Neutrophil (primary cell): Measurements from ENCODE around the gene PUSL1.

Source experiments
- H3K27ac ChIP-seq: fragments of 200-600 bp; sonication (generic); 2 replicates; pipeline ENCODE4 v1.5.1; 2016; ENCODE audit warnings: mild to moderate bottlenecking, moderate library complexity
- H3K27me3 ChIP-seq: fragments of 200-600 bp; sonication (generic); 2 replicates; pipeline ENCODE4 v1.6.0; 2016; ENCODE audit warnings: mild to moderate bottlenecking
- H3K36me3 ChIP-seq: fragments of 200-600 bp; sonication (generic); 2 replicates; pipeline ENCODE4 v1.5.1; 2017
- H3K4me1 ChIP-seq, 2 experiments: fragments of 200-600 bp in 1 of 2; sonication (generic) in 1 of 2; 1 replicate in 1 of 2; 2 replicates in 1 of 2; pipeline versions ENCODE4 v1.5.1 to v1.6.1; 2013 to 2016; ENCODE audit warnings: low read depth in 1 of 2, low read length in 1 of 2, mild to moderate bottlenecking in 1 of 2, moderate library complexity in 1 of 2; ENCODE audit not compliant: control insufficient read depth in 1 of 2, insufficient read depth in 1 of 2
- H3K4me3 ChIP-seq, 2 experiments: fragments of 200-600 bp in 1 of 2; sonication (generic) in 1 of 2; 1 replicate in 1 of 2; 2 replicates in 1 of 2; pipeline ENCODE4 v1.5.1; 2013 to 2016; ENCODE audit warnings: low read depth in 1 of 2, low read length in 1 of 2, mild to moderate bottlenecking in 1 of 2, moderate library complexity in 1 of 2
- H3K9me3 ChIP-seq: fragments of 200-600 bp; sonication (generic); 2 replicates; pipeline ENCODE4 v1.5.1; 2016
- TF ChIP-seq, protein P1 (sequence below): fragments of 200-600 bp; sonication (generic); IDR thresholded peaks from 2 replicates; pipeline ENCODE4 v1.5.1; 2016; ENCODE audit warnings: antibody characterized with exemption

PUSL1 gene

DNA sequence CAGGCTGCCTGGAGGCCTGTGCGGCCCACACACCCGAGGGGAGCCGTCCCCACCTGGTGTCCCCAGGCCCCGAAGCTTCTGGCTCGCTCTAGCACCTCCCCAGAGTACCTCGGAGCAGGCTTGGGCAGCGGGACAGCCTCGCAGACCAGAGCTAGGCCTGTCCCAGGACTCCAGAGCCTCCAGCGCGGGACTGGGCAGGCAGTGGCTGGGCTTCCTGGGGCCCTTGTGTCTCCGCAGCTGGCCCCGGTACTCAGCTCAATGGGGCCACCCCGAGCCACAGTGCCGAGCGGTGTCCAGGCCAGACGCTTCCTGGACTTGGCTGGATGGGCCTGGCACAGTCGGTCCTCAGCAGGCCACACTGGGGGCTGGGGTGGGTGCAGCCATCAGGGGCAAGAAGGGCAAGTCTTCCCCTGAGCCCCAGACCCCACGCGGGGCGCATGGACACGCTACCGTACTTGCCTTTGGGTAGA lies 23.3 kb upstream of the PUSL1 start:
- TF ChIP-seq, protein P1, sequence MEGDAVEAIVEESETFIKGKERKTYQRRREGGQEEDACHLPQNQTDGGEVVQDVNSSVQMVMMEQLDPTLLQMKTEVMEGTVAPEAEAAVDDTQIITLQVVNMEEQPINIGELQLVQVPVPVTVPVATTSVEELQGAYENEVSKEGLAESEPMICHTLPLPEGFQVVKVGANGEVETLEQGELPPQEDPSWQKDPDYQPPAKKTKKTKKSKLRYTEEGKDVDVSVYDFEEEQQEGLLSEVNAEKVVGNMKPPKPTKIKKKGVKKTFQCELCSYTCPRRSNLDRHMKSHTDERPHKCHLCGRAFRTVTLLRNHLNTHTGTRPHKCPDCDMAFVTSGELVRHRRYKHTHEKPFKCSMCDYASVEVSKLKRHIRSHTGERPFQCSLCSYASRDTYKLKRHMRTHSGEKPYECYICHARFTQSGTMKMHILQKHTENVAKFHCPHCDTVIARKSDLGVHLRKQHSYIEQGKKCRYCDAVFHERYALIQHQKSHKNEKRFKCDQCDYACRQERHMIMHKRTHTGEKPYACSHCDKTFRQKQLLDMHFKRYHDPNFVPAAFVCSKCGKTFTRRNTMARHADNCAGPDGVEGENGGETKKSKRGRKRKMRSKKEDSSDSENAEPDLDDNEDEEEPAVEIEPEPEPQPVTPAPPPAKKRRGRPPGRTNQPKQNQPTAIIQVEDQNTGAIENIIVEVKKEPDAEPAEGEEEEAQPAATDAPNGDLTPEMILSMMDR = no peak
- Histone ChIP-seq H3K4me3 (no peak overlapping the region), H3K4me1 (no peaks in the 10 kb centered on the region), H3K9me3 (no peaks in the 10 kb centered on the region), H3K27me3 (peaks cover 4% of the 10 kb centered on the region), H3K27ac (no peak overlapping the region), H3K36me3 (no peaks in the 10 kb centered on the region)

DNA sequence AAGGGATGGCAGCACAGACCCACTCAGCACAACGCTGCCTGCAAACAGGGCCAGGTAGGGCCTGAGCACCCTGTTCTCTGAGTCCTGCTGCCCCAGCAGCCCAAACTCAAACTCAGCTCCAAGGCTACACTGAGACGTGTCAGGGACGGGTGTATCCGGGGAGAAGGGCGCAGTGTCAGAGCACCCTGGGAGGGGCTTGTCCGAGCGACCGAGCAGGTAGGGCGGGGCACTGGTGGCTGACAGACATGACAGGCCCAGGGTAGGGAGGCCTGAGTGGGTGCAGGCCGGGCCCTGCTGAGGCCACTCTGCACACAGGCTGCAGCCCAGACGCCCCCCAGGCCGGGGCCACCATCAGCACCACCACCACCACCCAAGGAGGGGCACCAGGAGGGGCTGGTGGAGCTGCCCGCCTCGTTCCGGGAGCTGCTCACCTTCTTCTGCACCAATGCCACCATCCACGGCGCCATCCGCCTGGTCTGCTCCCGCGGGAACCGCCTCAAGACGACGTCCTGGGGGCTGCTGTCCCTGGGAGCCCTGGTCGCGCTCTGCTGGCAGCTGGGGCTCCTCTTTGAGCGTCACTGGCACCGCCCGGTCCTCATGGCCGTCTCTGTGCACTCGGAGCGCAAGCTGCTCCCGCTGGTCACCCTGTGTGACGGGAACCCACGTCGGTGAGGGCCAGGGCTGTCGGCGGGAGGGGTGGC lies 22.6 kb upstream of the PUSL1 start:
- Histone ChIP-seq H3K9me3 (no peaks in the 10 kb centered on the region), H3K27me3 (peaks cover 4% of the 10 kb centered on the region), H3K4me1 (no peaks in the 10 kb centered on the region), H3K36me3 (no peaks in the 10 kb centered on the region), H3K27ac (no peak overlapping the region), H3K4me3 (no peak overlapping the region)
- TF ChIP-seq, protein P1 = no peak

DNA sequence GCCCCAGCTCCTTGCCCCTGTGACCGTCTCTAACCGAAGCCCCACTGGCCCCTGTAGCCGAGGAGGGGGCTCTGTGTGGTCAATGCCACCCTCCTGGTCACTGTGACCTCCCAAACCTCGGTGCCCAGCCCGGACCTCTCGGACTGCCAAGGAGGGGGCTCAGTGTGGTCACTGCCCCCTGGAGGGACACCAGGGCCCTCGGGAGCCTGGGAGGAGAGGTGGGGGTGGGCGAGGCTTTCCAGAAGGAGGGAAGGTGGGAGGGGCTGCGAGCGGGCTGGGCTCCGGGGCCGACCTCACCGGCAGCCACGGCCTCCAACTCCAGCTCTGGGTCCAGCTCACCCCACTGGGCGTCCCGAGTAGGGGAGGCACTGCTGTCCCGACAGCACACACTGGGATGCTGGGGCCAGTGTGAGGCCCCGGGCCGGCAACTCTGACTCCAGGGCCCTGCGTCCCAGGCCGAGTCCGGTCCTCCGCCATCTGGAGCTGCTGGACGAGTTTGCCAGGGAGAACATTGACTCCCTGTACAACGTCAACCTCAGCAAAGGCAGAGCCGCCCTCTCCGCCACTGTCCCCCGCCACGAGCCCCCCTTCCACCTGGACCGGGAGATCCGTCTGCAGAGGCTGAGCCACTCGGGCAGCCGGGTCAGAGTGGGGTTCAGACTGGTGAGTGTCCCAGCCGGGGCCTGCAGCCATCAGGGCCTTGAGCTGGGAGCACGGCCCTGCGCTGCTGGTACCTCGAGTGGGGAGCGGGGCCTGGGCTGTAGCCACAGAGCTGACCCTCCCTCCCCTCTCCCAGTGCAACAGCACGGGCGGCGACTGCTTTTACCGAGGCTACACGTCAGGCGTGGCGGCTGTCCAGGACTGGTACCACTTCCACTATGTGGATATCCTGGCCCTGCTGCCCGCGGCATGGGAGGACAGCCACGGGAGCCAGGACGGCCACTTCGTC lies 21.8 kb upstream of the PUSL1 start:
- Histone ChIP-seq H3K9me3 (no peaks in the 10 kb centered on the region), H3K27ac (no peak overlapping the region), H3K4me1 (no peaks in the 10 kb centered on the region), H3K27me3 (peaks cover 4% of the 10 kb centered on the region), H3K36me3 (no peaks in the 10 kb centered on the region), H3K4me3 (no peak overlapping the region)
- TF ChIP-seq, protein P1 = no peak

GRCh38 chr1:1287288-1288110 lies 20.9 kb upstream of the PUSL1 start:
- TF ChIP-seq, protein P1 = no peak
- Histone ChIP-seq H3K4me3 (no peak overlapping the region), H3K27me3 (peaks cover 4% of the 10 kb centered on the region), H3K4me1 (no peaks in the 10 kb centered on the region), H3K36me3 (no peaks in the 10 kb centered on the region), H3K9me3 (no peaks in the 10 kb centered on the region), H3K27ac (no peak overlapping the region)

DNA sequence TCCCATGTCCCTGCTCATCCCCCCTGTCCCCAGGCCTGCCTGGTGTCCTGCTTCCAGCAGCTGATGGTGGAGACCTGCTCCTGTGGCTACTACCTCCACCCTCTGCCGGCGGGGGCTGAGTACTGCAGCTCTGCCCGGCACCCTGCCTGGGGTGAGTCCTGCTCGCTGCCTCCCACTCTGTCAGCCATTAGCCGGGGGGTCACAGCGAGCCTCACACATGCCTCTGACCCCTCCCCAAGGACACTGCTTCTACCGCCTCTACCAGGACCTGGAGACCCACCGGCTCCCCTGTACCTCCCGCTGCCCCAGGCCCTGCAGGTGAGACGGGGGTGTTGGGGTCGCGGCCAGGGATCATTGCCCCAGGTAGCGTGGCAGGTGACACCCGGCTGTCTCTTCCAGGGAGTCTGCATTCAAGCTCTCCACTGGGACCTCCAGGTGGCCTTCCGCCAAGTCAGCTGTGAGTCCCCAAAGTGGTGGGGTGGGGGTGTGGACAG lies 18.1 kb upstream of the PUSL1 start:
- Histone ChIP-seq H3K27me3 (peaks cover 4% of the 10 kb centered on the region), H3K27ac (no peak overlapping the region), H3K4me3 (no peak overlapping the region), H3K4me1 (no peaks in the 10 kb centered on the region), H3K9me3 (no peaks in the 10 kb centered on the region), H3K36me3 (peaks cover 21% of the 10 kb centered on the region)
- TF ChIP-seq, protein P1 = no peak
